Neural cell (in vitro differentiated cells): ENCODE measurements around the gene TRIM72. TPM values are rescaled to one million over a fixed set of nuclear protein-coding genes. Genes with fewer than 3 reads are reported as not detected.

Experiments
- H2AFZ ChIP-seq: fragments of 200-600, 300-800 bp; sonication (generic), shearing (Covaris generic); 2 replicates; pipeline ENCODE4 v1.6.0; 2014; ENCODE audit warnings: low read depth, mild to moderate bottlenecking, antibody characterized with exemption, low read length, moderate library complexity
- H3F3A ChIP-seq: fragments of 200-600 bp; shearing (Covaris generic); 2 replicates; pipeline ENCODE4 v1.6.1; 2016; ENCODE audit warnings: mild to moderate bottlenecking, moderate library complexity, mixed read lengths, antibody characterized with exemption, low read length; ENCODE audit not compliant: insufficient read depth, poor library complexity, severe bottlenecking
- H3K27ac ChIP-seq: fragments of 200-600, 300-800 bp; sonication (generic), shearing (Covaris generic); 2 replicates; pipeline ENCODE4 v1.5.1; 2014; ENCODE audit warnings: mild to moderate bottlenecking, low read length, moderate library complexity
- H3K27me3 ChIP-seq: fragments of 300-800, 200-600 bp; sonication (generic), shearing (Covaris generic); 2 replicates; pipeline ENCODE4 v1.6.0; 2014; ENCODE audit warnings: mild to moderate bottlenecking, low read depth, low read length, moderate library complexity; ENCODE audit not compliant: insufficient read depth
- H3K36me3 ChIP-seq: fragments of 300-800, 200-600 bp; sonication (generic), shearing (Covaris generic); 2 replicates; pipeline ENCODE4 v1.5.1; 2014; ENCODE audit warnings: mild to moderate bottlenecking, antibody characterized with exemption, low read length, moderate library complexity; ENCODE audit not compliant: insufficient read depth
- H3K4me2 ChIP-seq: fragments of 300-800, 200-600 bp; sonication (generic), shearing (Covaris generic); 2 replicates; pipeline ENCODE4 v1.6.0; 2014; ENCODE audit warnings: mild to moderate bottlenecking, low read length
- H3K4me3 ChIP-seq: fragments of 300-800, 200-600 bp; sonication (generic), shearing (Covaris generic); 2 replicates; pipeline ENCODE4 v1.5.1; 2014; ENCODE audit warnings: mild to moderate bottlenecking, low read length, moderate library complexity
- H3K79me2 ChIP-seq: fragments of 200-600 bp; shearing (Covaris generic); replicated peaks from 2 replicates; pipeline ENCODE4 v1.6.0; 2014; ENCODE audit warnings: mild to moderate bottlenecking, low read length, moderate library complexity; ENCODE audit not compliant: insufficient read depth
- H3K9ac ChIP-seq: fragments of 300-800, 200-600 bp; sonication (generic), shearing (Covaris generic); 2 replicates; pipeline ENCODE4 v1.6.1; 2016; ENCODE audit warnings: mild to moderate bottlenecking, low read length, mixed read lengths
- H3K9me2 ChIP-seq: fragments of 200-600 bp; shearing (Covaris generic); 2 replicates; pipeline ENCODE4 v1.6.1; 2016; ENCODE audit warnings: mild to moderate bottlenecking, low read length, mixed read lengths; ENCODE audit not compliant: insufficient read depth
- H3K9me3 ChIP-seq: fragments of 200-600, 300-800 bp; sonication (generic), shearing (Covaris generic); 2 replicates; pipeline ENCODE4 v1.6.1; 2016; ENCODE audit warnings: mild to moderate bottlenecking, mixed run types, low read length, moderate library complexity, mixed read lengths
- H4K20me1 ChIP-seq: fragments of 200-600 bp; shearing (Covaris generic); 2 replicates; pipeline ENCODE4 v1.6.1; 2016; ENCODE audit warnings: mild to moderate bottlenecking, mixed run types; ENCODE audit not compliant: insufficient read depth
- CTCF ChIP-seq: fragments of 450-650 bp; IDR thresholded peaks from 2 replicates; pipeline ENCODE4 v1.5.1; 2014; ENCODE audit warnings: antibody characterized with exemption, mild to moderate bottlenecking, moderate library complexity; ENCODE audit not compliant: poor library complexity, severe bottlenecking
- EP300 ChIP-seq: fragments of 450-650 bp; conservative IDR thresholded peaks from 2 replicates; pipeline ENCODE4 v1.6.1; 2014; ENCODE audit warnings: antibody characterized with exemption, mild to moderate bottlenecking, moderate library complexity; ENCODE audit not compliant: poor library complexity, severe bottlenecking
- EZH2 ChIP-seq: fragments of 200-600, 300-800 bp; shearing (Covaris generic), sonication (generic); IDR thresholded peaks from 2 replicates; pipeline ENCODE4 v1.6.1; 2014; ENCODE audit warnings: antibody characterized with exemption, low read length, borderline replicate concordance, mild to moderate bottlenecking; ENCODE audit not compliant: insufficient read depth, poor library complexity, severe bottlenecking
- MXI1 ChIP-seq: fragments of 450-650 bp; conservative IDR thresholded peaks from 2 replicates; pipeline ENCODE4 v1.6.1; 2014; ENCODE audit warnings: antibody characterized with exemption, mild to moderate bottlenecking; ENCODE audit not compliant: poor library complexity, severe bottlenecking
- POLR2AphosphoS5 ChIP-seq: IDR thresholded peaks from 2 replicates; pipeline ENCODE4 v1.6.1; 2012
- RAD21 ChIP-seq: fragments of 450-650 bp; conservative IDR thresholded peaks from 2 replicates; pipeline ENCODE4 v1.6.1; 2014; ENCODE audit warnings: antibody characterized with exemption, mild to moderate bottlenecking, moderate library complexity
- REST ChIP-seq: IDR thresholded peaks from 2 replicates; pipeline ENCODE4 v1.6.1; 2012; ENCODE audit warnings: borderline replicate concordance
- SMC3 ChIP-seq: fragments of 450-650 bp; conservative IDR thresholded peaks from 2 replicates; pipeline ENCODE4 v1.6.1; 2014; ENCODE audit warnings: antibody characterized with exemption, mild to moderate bottlenecking, moderate library complexity; ENCODE audit not compliant: poor library complexity
- TAF1 ChIP-seq: IDR thresholded peaks from 2 replicates; pipeline ENCODE4 v1.6.1; 2012; ENCODE audit warnings: low read depth
- polyA plus RNA-seq: library from polyadenylated mRNA; depleted of rRNA; stranded (reverse); fragments of >200 nt; gene quantifications from 2 replicates; pipeline ENCODE4 v1.2.3, GENCODE V29; 2014

The TRIM72 gene
- polyA plus RNA-seq, 1 donor from 2014 or later = 0.05 TPM

- no peak overlapping the region for H3K4me3 ChIP-seq
- TF ChIP-seq RAD21 = no peak
- TF ChIP-seq EZH2 = no peak
- TF ChIP-seq TAF1 = no peak
- TF ChIP-seq SMC3 = no peak
- no peak for TF ChIP-seq CTCF
- no peak for TF ChIP-seq POLR2AphosphoS5
- TF ChIP-seq EP300 = no peak
- no peak for TF ChIP-seq MXI1
- TF ChIP-seq REST = no peak
Observed at GRCh38 chr16:31219154-31219741, 5.3 kb downstream of the TRIM72 start.

GRCh38 chr16:31221357-31222160, 7.6 kb downstream of the TRIM72 start:
- H3K27me3 ChIP-seq = peaks cover 19% of the 10 kb centered on the region
- no peak for TF ChIP-seq SMC3
- no peak for TF ChIP-seq RAD21
- no peak for TF ChIP-seq MXI1
- no peak for TF ChIP-seq REST
- TF ChIP-seq TAF1 = no peak
- TF ChIP-seq CTCF = no peak
- H3K4me3 ChIP-seq = no peak overlapping the region
- no peaks in the 10 kb centered on the region for H3K9me2 ChIP-seq
- H3K9me3 ChIP-seq = no peaks in the 10 kb centered on the region
- H3K36me3 ChIP-seq = no peaks in the 10 kb centered on the region
- no peaks in the 10 kb centered on the region for H3F3A ChIP-seq
- no peaks in the 10 kb centered on the region for H4K20me1 ChIP-seq
- H2AFZ ChIP-seq = no peak overlapping the region
- no peak overlapping the region for H3K27ac ChIP-seq
- H3K79me2 ChIP-seq = no peaks in the 10 kb centered on the region
- H3K9ac ChIP-seq = no peak overlapping the region
- no peak overlapping the region for H3K4me2 ChIP-seq

More at GRCh38 chr16:31219154-31219741, 5.3 kb downstream of the TRIM72 start:
- Histone ChIP-seq H3K27ac (no peak overlapping the region), H3K79me2 (no peaks in the 10 kb centered on the region), H3K36me3 (no peaks in the 10 kb centered on the region), H4K20me1 (no peaks in the 10 kb centered on the region), H2AFZ (no peak overlapping the region), H3K9me3 (no peaks in the 10 kb centered on the region), H3K4me2 (no peak overlapping the region), H3K9me2 (no peaks in the 10 kb centered on the region), H3K9ac (no peak overlapping the region), H3F3A (no peaks in the 10 kb centered on the region), H3K27me3 (peaks cover 42% of the 10 kb centered on the region)
